Neural progenitor cell (in vitro differentiated cells): ENCODE results near the gene RAD51B. TPM values are rescaled to one million over a fixed set of nuclear protein-coding genes. Genes with fewer than 3 reads are reported as not detected.

Experiments used
- DNase-seq: peaks from one replicate; pipeline ENCODE4 v3.0.0-alpha.2; 2016; ENCODE audit warnings: low spot score
- H2AFZ ChIP-seq: fragments of 200-600 bp; sonication (generic); replicated peaks from 2 replicates; pipeline ENCODE4 v1.6.1; 2016; ENCODE audit warnings: antibody characterized with exemption
- H3F3A ChIP-seq: fragments of 200-600 bp; sonication (generic); 2 replicates; pipeline ENCODE4 v1.6.1; 2016; ENCODE audit warnings: antibody characterized with exemption, low read depth
- H3K27ac ChIP-seq: fragments of 200-600 bp; sonication (generic); 2 replicates; pipeline ENCODE4 v1.5.1; 2016; ENCODE audit warnings: mild to moderate bottlenecking
- H3K27me3 ChIP-seq: fragments of 200-600 bp; sonication (generic); 2 replicates; pipeline ENCODE4 v1.6.1; 2016; ENCODE audit warnings: mild to moderate bottlenecking, moderate library complexity
- H3K36me3 ChIP-seq: fragments of 200-600 bp; sonication (generic); 2 replicates; pipeline ENCODE4 v1.5.1; 2016
- H3K4me1 ChIP-seq: fragments of 200-600 bp; sonication (generic); 2 replicates; pipeline ENCODE4 v1.6.1; 2016; ENCODE audit warnings: mixed run types
- H3K4me2 ChIP-seq: fragments of 200-600 bp; sonication (generic); 2 replicates; pipeline ENCODE4 v1.6.1; 2016
- H3K4me3 ChIP-seq: fragments of 200-600 bp; sonication (generic); 2 replicates; pipeline ENCODE4 v1.5.1; 2016
- H3K79me2 ChIP-seq: fragments of 200-600 bp; sonication (generic); 2 replicates; pipeline ENCODE4 v1.6.1; 2016; ENCODE audit warnings: low read depth
- H3K9ac ChIP-seq: fragments of 200-600 bp; sonication (generic); 2 replicates; pipeline ENCODE4 v1.6.1; 2016
- H3K9me3 ChIP-seq: fragments of 200-600 bp; sonication (generic); 2 replicates; pipeline ENCODE4 v1.5.1; 2016; ENCODE audit warnings: low read depth
- H4K20me1 ChIP-seq: fragments of 200-600 bp; sonication (generic); 2 replicates; pipeline ENCODE4 v1.6.1; 2016; ENCODE audit warnings: low read depth
- H3K27ac Mint-ChIP-seq: 3 replicates; pipeline ENCODE4 v1.8.0; 2021; ENCODE audit warnings: mixed read lengths
- H3K27me3 Mint-ChIP-seq: 2 replicates; pipeline ENCODE4 v1.8.0; 2022; ENCODE audit warnings: low read depth, mild to moderate bottlenecking, inconsistent platforms, moderate library complexity, mixed read lengths; ENCODE audit not compliant: insufficient read depth
- H3K36me3 Mint-ChIP-seq: 3 replicates; pipeline ENCODE4 v1.8.0; 2021; ENCODE audit warnings: mixed read lengths
- H3K4me1 Mint-ChIP-seq: 3 replicates; pipeline ENCODE4 v1.8.0; 2021; ENCODE audit warnings: mixed read lengths
- H3K4me3 Mint-ChIP-seq: 3 replicates; pipeline ENCODE4 v1.8.0; 2021; ENCODE audit warnings: mild to moderate bottlenecking, moderate library complexity, mixed read lengths
- H3K9me3 Mint-ChIP-seq: 3 replicates; pipeline ENCODE4 v1.8.0; 2020; ENCODE audit warnings: mixed read lengths
- CTCF ChIP-seq: fragments of 200-600 bp; sonication (generic); IDR thresholded peaks from 2 replicates; pipeline ENCODE4 v1.5.1; 2017; ENCODE audit warnings: antibody characterized with exemption, mild to moderate bottlenecking
- EZH2 ChIP-seq: fragments of 200-600 bp; sonication (generic); IDR thresholded peaks from 2 replicates; pipeline ENCODE4 v1.6.1; 2017; ENCODE audit warnings: antibody characterized with exemption, mild to moderate bottlenecking, moderate library complexity
- EZH2phosphoT487 ChIP-seq: fragments of 200-600 bp; sonication (generic); IDR thresholded peaks from 2 replicates; pipeline ENCODE4 v1.6.1; 2017; ENCODE audit warnings: antibody characterized with exemption
- total RNA-seq: library from RNA; depleted of rRNA; stranded (reverse); fragments of >200 nt; gene quantifications from 2 replicates; pipeline ENCODE4 v1.2.3, GENCODE V29; 2015; ENCODE audit warnings: low replicate concordance

Gene RAD51B
- total RNA-seq, 1 donor from 2014 or later, result 50.5 TPM

GRCh38 chr14:68460541-68460940, 641.0 kb downstream of the RAD51B start:
- no peaks in the 10 kb centered on the region for H3K27me3 ChIP-seq
- Mint-ChIP-seq H3K27me3 (no peaks in the 10 kb centered on the region), H3K4me1 (peaks cover 21% of the 10 kb centered on the region), H3K27ac (no peak overlapping the region), H3K4me3 (no peak overlapping the region), H3K9me3 (peaks cover 8% of the 10 kb centered on the region), H3K36me3 (peaks cover 4% of the 10 kb centered on the region)
- no peak overlapping the region for H3K27ac ChIP-seq
- peaks cover 9% of the 10 kb centered on the region for H3F3A ChIP-seq
- no peak overlapping the region for H3K4me3 ChIP-seq
- H4K20me1 ChIP-seq, result no peaks in the 10 kb centered on the region
- no peaks in the 10 kb centered on the region for H3K36me3 ChIP-seq
- no peak for TF ChIP-seq EZH2phosphoT487
- H3K4me2 ChIP-seq, result no peak overlapping the region
- H3K4me1 ChIP-seq, result peaks cover 20% of the 10 kb centered on the region
- no peak overlapping the region for H2AFZ ChIP-seq
- no peaks in the 10 kb centered on the region for H3K9me3 ChIP-seq
- no peak overlapping the region for H3K9ac ChIP-seq
- DNase-seq, result no peak
- no peaks in the 10 kb centered on the region for H3K79me2 ChIP-seq

GRCh38 chr14:68461086-68461485, 641.5 kb downstream of the RAD51B start:
- Histone ChIP-seq H3K79me2 (no peaks in the 10 kb centered on the region), H3K4me1 (peaks cover 20% of the 10 kb centered on the region), H3K36me3 (no peaks in the 10 kb centered on the region), H3K4me2 (no peak overlapping the region), H4K20me1 (no peaks in the 10 kb centered on the region), H2AFZ (no peak overlapping the region), H3K9ac (no peak overlapping the region), H3F3A (peaks cover 9% of the 10 kb centered on the region), H3K4me3 (no peak overlapping the region), H3K27me3 (no peaks in the 10 kb centered on the region), H3K9me3 (no peaks in the 10 kb centered on the region), H3K27ac (no peak overlapping the region)
- Mint-ChIP-seq H3K36me3 (no peaks in the 10 kb centered on the region), H3K27me3 (no peaks in the 10 kb centered on the region), H3K4me1 (peaks cover 21% of the 10 kb centered on the region), H3K27ac (no peak overlapping the region), H3K4me3 (no peak overlapping the region), H3K9me3 (peaks cover 3% of the 10 kb centered on the region)
- TF ChIP-seq CTCF, result no peak
- no peak for TF ChIP-seq EZH2phosphoT487
- TF ChIP-seq EZH2, result no peak
- DNase-seq, result no peak

GRCh38 chr14:68462683-68463082, 643.1 kb downstream of the RAD51B start:
- H3K4me1 ChIP-seq, result peaks cover 21% of the 10 kb centered on the region
- peaks cover 21% of the 10 kb centered on the region for H3K4me1 Mint-ChIP-seq
- no peaks in the 10 kb centered on the region for H3K9me3 ChIP-seq
- H3K4me3 ChIP-seq, result no peak overlapping the region
- no peak for TF ChIP-seq CTCF
- no peak for TF ChIP-seq EZH2
- no peak overlapping the region for H3K9ac ChIP-seq
- no peaks in the 10 kb centered on the region for H3K9me3 Mint-ChIP-seq
- no peaks in the 10 kb centered on the region for H3K79me2 ChIP-seq
- no peak overlapping the region for H3K4me2 ChIP-seq
- peaks cover 9% of the 10 kb centered on the region for H3F3A ChIP-seq
- DNase-seq, result no peak
- no peak overlapping the region for H3K4me3 Mint-ChIP-seq
- no peak overlapping the region for H3K27ac Mint-ChIP-seq
- H3K36me3 Mint-ChIP-seq, result no peaks in the 10 kb centered on the region
- H3K27me3 Mint-ChIP-seq, result no peaks in the 10 kb centered on the region
- no peaks in the 10 kb centered on the region for H3K27me3 ChIP-seq
- no peaks in the 10 kb centered on the region for H3K36me3 ChIP-seq
- H4K20me1 ChIP-seq, result no peaks in the 10 kb centered on the region
- H3K27ac ChIP-seq, result no peak overlapping the region
- no peak overlapping the region for H2AFZ ChIP-seq

GRCh38 chr14:68463299-68463698, 643.7 kb downstream of the RAD51B start:
- H3K79me2 ChIP-seq, result no peaks in the 10 kb centered on the region
- no peak overlapping the region for H3K4me3 ChIP-seq
- Mint-ChIP-seq H3K27ac (no peak overlapping the region), H3K27me3 (no peaks in the 10 kb centered on the region), H3K36me3 (peaks cover 1% of the 10 kb centered on the region), H3K9me3 (no peaks in the 10 kb centered on the region), H3K4me1 (peaks cover 23% of the 10 kb centered on the region), H3K4me3 (no peak overlapping the region)
- H3F3A ChIP-seq, result peaks cover 10% of the 10 kb centered on the region
- no peaks in the 10 kb centered on the region for H3K36me3 ChIP-seq
- TF ChIP-seq CTCF (no peak), EZH2phosphoT487 (no peak), EZH2 (no peak)
- H3K4me1 ChIP-seq, result peaks cover 27% of the 10 kb centered on the region
- no peak overlapping the region for H3K4me2 ChIP-seq
- no peaks in the 10 kb centered on the region for H3K9me3 ChIP-seq
- H2AFZ ChIP-seq, result no peak overlapping the region
- H3K27ac ChIP-seq, result no peak overlapping the region
- no peaks in the 10 kb centered on the region for H4K20me1 ChIP-seq
- no peak overlapping the region for H3K9ac ChIP-seq
- no peaks in the 10 kb centered on the region for H3K27me3 ChIP-seq
- DNase-seq, result no peak
